Activated CD4-positive, alpha-beta memory T cell treated with anti-CD3 and anti-CD28 coated beads for 36 hours (primary cell): ENCODE results near the gene NGLY1. TPM values are rescaled to one million over a fixed set of nuclear protein-coding genes. Genes with fewer than 3 reads are reported as not detected.

ENCODE experiments used
- CTCF ChIA-PET: fragments of 350-600 bp; sonication (Branson Sonifier 250); formaldehyde crosslinking; loops from one replicate; lab custom pipeline; 2021; ENCODE audit warnings: antibody characterized with exemption, inconsistent platforms; lab: Charles Lee
- POLR2A ChIA-PET: fragments of 350-600 bp; sonication (Branson Sonifier 250); formaldehyde crosslinking; loops from one replicate; lab custom pipeline; 2021; ENCODE audit warnings: antibody characterized with exemption; lab: Charles Lee
- DNase-seq: peaks from one replicate; pipeline ENCODE4 v3.0.0-alpha.2; 2020
- H3K27ac Mint-ChIP-seq: one replicate; pipeline ENCODE4 v1.8.0; 2021; ENCODE audit warnings: mixed read lengths
- H3K27me3 Mint-ChIP-seq: one replicate; pipeline ENCODE4 v1.8.0; 2021; ENCODE audit warnings: mixed read lengths
- H3K36me3 Mint-ChIP-seq: one replicate; pipeline ENCODE4 v1.8.0; 2021; ENCODE audit warnings: mixed read lengths
- H3K4me1 Mint-ChIP-seq: one replicate; pipeline ENCODE4 v1.8.0; 2021; ENCODE audit warnings: low read depth, mixed read lengths
- H3K4me3 Mint-ChIP-seq: one replicate; pipeline ENCODE4 v1.8.0; 2021; ENCODE audit warnings: mild to moderate bottlenecking, mixed read lengths
- H3K9me3 Mint-ChIP-seq: one replicate; pipeline ENCODE4 v1.8.0; 2021; ENCODE audit warnings: mixed read lengths
- intact Hi-C: fragments of 100-400 bp; cut with micrococcal nuclease; formaldehyde crosslinking; loops from one replicate; pipeline ENCODE4 v1.15.1; 2023
- total RNA-seq, 2 experiments: library from RNA; stranded (reverse); gene quantifications; one replicate each; pipeline ENCODE4 v1.2.3, GENCODE V29; 2021

The NGLY1 gene
- total RNA-seq, 2 experiments from 2014 or later, result 51.5 to 56.7 TPM

DNA sequence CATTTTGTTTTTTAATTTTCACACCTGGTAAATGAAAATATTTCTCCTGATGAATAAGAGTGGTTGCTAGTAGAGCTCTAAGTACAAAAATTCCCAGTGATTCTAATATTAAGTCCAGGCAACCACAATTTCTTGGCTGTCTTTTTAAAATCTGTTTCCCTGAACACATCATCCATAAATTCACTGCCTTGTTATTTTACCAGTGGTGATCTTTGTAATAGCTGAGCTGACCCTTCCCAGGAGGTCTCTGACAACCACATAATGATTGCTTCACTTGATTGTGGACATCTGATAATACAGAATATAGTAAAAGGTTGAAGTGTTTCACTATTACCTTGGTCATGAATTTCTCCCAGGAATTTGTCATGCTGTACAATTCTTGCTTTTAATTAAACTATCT lies 104.7 kb downstream of the NGLY1 start:
- intact Hi-C loops, result no loop called here
- no peaks in the 10 kb centered on the region for H3K36me3 Mint-ChIP-seq
- POLR2A ChIA-PET, result no interaction called here
- no peak overlapping the region for H3K27ac Mint-ChIP-seq
- CTCF ChIA-PET, result no interaction called here
- H3K4me3 Mint-ChIP-seq, result no peak overlapping the region
- DNase-seq, result no peak
- no peaks in the 10 kb centered on the region for H3K4me1 Mint-ChIP-seq
- H3K27me3 Mint-ChIP-seq, result peaks cover 7% of the 10 kb centered on the region
- H3K9me3 Mint-ChIP-seq, result no peaks in the 10 kb centered on the region

- DNase-seq, result no peak
- intact Hi-C loops, result no loop called here
- H3K27ac Mint-ChIP-seq, result no peak overlapping the region
- H3K36me3 Mint-ChIP-seq, result no peaks in the 10 kb centered on the region
- no peaks in the 10 kb centered on the region for H3K4me1 Mint-ChIP-seq
- CTCF ChIA-PET, result interaction anchor here (1.0 kb wide), 1 partner anchor 28 kb away, joined by 3 read pairs; no protein-coding TSS in a partner anchor
- H3K9me3 Mint-ChIP-seq, result no peaks in the 10 kb centered on the region
- H3K27me3 Mint-ChIP-seq, result peaks cover 7% of the 10 kb centered on the region
- POLR2A ChIA-PET, result no interaction called here
- no peak overlapping the region for H3K4me3 Mint-ChIP-seq
Observed at GRCh38 chr3:25677121-25677520, 106.1 kb downstream of the NGLY1 start.

DNA sequence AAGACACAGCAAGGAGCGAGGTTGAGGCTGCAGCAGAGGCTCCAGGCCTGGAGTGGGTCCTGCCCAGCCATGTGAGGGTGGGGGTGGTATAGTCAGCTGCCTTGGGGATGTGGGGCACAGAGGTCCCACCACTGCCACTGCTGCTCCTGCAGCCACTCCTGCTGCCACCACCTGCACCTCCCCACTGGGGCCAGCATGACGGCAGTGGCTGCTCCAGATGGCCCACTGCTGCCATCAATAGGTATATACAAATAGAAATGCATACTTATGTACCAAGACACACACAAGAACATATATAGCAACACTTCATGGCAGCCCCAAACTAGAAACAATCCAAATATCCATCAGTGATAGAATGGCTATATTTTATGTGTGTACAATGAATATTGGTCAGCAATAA lies 108.6 kb downstream of the NGLY1 start:
- intact Hi-C loops, result no loop called here
- POLR2A ChIA-PET, result no interaction called here

DNA sequence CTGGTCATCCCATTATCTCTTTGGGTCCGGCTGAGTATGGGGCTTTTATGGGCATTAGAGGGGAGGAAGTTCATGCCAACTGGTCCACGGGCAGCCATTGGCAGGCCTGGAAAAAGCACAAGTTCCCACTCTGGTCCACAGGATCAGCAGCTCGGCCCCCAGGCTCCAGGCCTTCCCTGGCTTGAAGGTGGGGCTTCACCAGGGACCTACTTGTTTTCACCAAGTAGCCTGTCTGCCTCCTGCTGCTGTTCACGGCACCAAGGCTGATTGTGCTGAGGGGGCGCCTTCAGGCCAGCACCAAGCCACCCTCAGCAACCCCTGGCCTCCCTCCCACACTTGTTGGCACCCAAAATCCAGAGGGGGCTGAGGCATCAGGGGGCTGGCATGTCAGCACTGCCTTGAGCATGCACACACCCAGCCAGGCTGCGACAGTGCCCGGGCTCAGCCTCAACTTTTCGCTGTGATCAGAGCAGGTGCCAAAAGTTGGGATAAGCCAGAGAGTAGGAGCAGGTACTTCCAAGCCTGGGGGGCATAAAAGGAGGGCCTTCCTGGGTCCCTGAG lies 109.4 kb downstream of the NGLY1 start:
- Mint-ChIP-seq H3K9me3 (no peaks in the 10 kb centered on the region), H3K4me3 (no peak overlapping the region), H3K4me1 (no peaks in the 10 kb centered on the region), H3K36me3 (no peaks in the 10 kb centered on the region), H3K27ac (no peak overlapping the region), H3K27me3 (peaks cover 7% of the 10 kb centered on the region)
- ChIA-PET POLR2A (no interaction called here), CTCF (no interaction called here)
- no peak for DNase-seq
- intact Hi-C loops, result no loop called here

More for the DNA sequence above, 108.6 kb downstream of the NGLY1 start:
- no peaks in the 10 kb centered on the region for H3K4me1 Mint-ChIP-seq
- no peaks in the 10 kb centered on the region for H3K36me3 Mint-ChIP-seq
- peaks cover 7% of the 10 kb centered on the region for H3K27me3 Mint-ChIP-seq
- H3K27ac Mint-ChIP-seq, result no peak overlapping the region
- H3K4me3 Mint-ChIP-seq, result no peak overlapping the region
- no peaks in the 10 kb centered on the region for H3K9me3 Mint-ChIP-seq
- CTCF ChIA-PET, result interaction anchor here (0.7 kb wide), 1 partner anchor 26 kb away, joined by 3 read pairs; no protein-coding TSS in a partner anchor
- DNase-seq, result no peak

Other genes starting within 250 kb of the NGLY1 start
- 100 to 1,000 TPM; 133 to 134 TPM for gene TOP2B, start 118.5 kb downstream of the NGLY1 start, total RNA-seq
- 10 to 100 TPM; 15.1 to 16.1 TPM for gene OXSM, start 6.6 kb upstream of the NGLY1 start, total RNA-seq